Pancreas (tissue), 10 donors: ENCODE data around the gene LTBP1. TPM values are rescaled to one million over a fixed set of nuclear protein-coding genes. Genes with fewer than 3 reads are reported as not detected.

Experiments
- ATAC-seq, 4 donors: fragments of 200-7000 bp; cut with Tn5 transposase; one replicate each; pipeline versions ENCODE4 v1.8.0 to v1.9.1; 2020; ENCODE audit warnings: mild to moderate bottlenecking in 4 of 4, moderate library complexity in 4 of 4
- DNase-seq, 6 donors: peaks; one replicate each; pipeline ENCODE4 v3.0.0-alpha.2; 2020
- FAIRE-seq: peaks from 2 replicates; lab custom pipeline; 2012; peaks lifted over from hg19 to GRCh38; lab: Jason Lieb, UNC
- H3K27ac ChIP-seq, 4 donors: fragments of 200-600 bp; sonication (generic); 1 replicate in 3 of 4; 2 replicates in 1 of 4; pipeline versions ENCODE4 v1.5.0 to v1.8.0; 2020
- H3K27me3 ChIP-seq, 4 donors: fragments of 200-600 bp; one replicate each; pipeline ENCODE4 v1.8.0; 2021
- H3K36me3 ChIP-seq, 3 donors: fragments of 200-600 bp; sonication (generic) in 1 of 3; one replicate each; pipeline versions ENCODE4 v1.5.0 to v1.8.0; 2020 to 2021
- H3K4me1 ChIP-seq, 3 donors: fragments of 200-600 bp; one replicate each; pipeline ENCODE4 v1.8.0; 2021
- H3K4me3 ChIP-seq, 4 donors: fragments of 200-600 bp; sonication (generic) in 2 of 4; one replicate each; pipeline versions ENCODE4 v1.5.0 to v1.8.0; 2020 to 2021
- H3K9me3 ChIP-seq, 4 donors: fragments of 200-600 bp; one replicate each; pipeline ENCODE4 v1.8.0; 2021
- WGBS, 2 donors: extraction: QIAGEN DNeasy Blood & Tissue Kit; methylation state at CpG; one replicate each; pipeline ENCODE4 v1.1.7; 2013; 5-methylcytosine and 5-hydroxymethylcytosine counted together
- intact Hi-C, 3 donors: fragments of 100-400 bp; cut with DNase I; formaldehyde crosslinking; loops; one replicate each; pipeline versions ENCODE4 v1.11.1 to v1.14.2; 2022
- polyA plus RNA-seq, 2 donors: library from polyadenylated mRNA; stranded (reverse); fragments of 200-250 nt; gene quantifications; one replicate each; pipeline ENCODE4 v1.2.3, GENCODE V29; 2013
- total RNA-seq, 6 donors: library from RNA; stranded (reverse); fragmentation: NEBNext Ultra II Directional in 4 of 6; extraction: Animal tissue kit (Norgen Biotek cat#: 25700) in 4 of 6; gene quantifications; one replicate each; pipeline versions ENCODE4 v1.2.1 to v1.2.4, GENCODE V29; 2021 to 2023
- TF ChIP-seq, protein P1 (sequence below), 4 donors: fragments of 200-600 bp; sonication (generic) in 3 of 4; IDR thresholded peaks; one replicate each; pipeline versions ENCODE4 v1.5.0 to v1.8.0; 2021; ENCODE audit warnings: antibody characterized with exemption in 4 of 4
- donor health status: healthy with polysubstance abuse.
- donor health status: DM: no; HTN: no; CAD: no; lungs with moderate emphysema.
- donor health status: DM: no; HTN: no; CAD: no.
- donor health status: control.
- donor health status: control.
- donor health status: Bipolar disorder and iron deficiency.
- donor health status: DM: yes; HTN: yes; CAD: no.
- donor health status: DM: no; HTN: no; CAD: no.
- donor health status: DM: no; HTN: no; CAD: no.
- donor health status: DM: yes; HTN: yes; CAD: no.

Gene LTBP1
- total and polyA plus RNA-seq, 8 donors = 0.83 to 21.2 (median 2.6) TPM

GRCh38 chr2:33419581-33420200 lies 472.9 kb downstream of the LTBP1 start:
- ATAC-seq (no peak), DNase-seq (no peak), FAIRE-seq (no peak)
- H3K4me3 ChIP-seq = no peak overlapping the region
- no peaks in the 10 kb centered on the region for H3K9me3 ChIP-seq
- no peaks in the 10 kb centered on the region for H3K36me3 ChIP-seq
- TF ChIP-seq, protein P1, sequence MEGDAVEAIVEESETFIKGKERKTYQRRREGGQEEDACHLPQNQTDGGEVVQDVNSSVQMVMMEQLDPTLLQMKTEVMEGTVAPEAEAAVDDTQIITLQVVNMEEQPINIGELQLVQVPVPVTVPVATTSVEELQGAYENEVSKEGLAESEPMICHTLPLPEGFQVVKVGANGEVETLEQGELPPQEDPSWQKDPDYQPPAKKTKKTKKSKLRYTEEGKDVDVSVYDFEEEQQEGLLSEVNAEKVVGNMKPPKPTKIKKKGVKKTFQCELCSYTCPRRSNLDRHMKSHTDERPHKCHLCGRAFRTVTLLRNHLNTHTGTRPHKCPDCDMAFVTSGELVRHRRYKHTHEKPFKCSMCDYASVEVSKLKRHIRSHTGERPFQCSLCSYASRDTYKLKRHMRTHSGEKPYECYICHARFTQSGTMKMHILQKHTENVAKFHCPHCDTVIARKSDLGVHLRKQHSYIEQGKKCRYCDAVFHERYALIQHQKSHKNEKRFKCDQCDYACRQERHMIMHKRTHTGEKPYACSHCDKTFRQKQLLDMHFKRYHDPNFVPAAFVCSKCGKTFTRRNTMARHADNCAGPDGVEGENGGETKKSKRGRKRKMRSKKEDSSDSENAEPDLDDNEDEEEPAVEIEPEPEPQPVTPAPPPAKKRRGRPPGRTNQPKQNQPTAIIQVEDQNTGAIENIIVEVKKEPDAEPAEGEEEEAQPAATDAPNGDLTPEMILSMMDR (IDR thresholded peaks at IDR 0.05) = no peak
- no peaks in the 10 kb centered on the region for H3K27me3 ChIP-seq
- 54 to 61% methylated on average over 5 of the region's 5 CpGs for WGBS, 2 donors
- intact Hi-C loops = no loop called here
- H3K4me1 ChIP-seq = no peaks in the 10 kb centered on the region
- H3K27ac ChIP-seq = no peak overlapping the region

DNA sequence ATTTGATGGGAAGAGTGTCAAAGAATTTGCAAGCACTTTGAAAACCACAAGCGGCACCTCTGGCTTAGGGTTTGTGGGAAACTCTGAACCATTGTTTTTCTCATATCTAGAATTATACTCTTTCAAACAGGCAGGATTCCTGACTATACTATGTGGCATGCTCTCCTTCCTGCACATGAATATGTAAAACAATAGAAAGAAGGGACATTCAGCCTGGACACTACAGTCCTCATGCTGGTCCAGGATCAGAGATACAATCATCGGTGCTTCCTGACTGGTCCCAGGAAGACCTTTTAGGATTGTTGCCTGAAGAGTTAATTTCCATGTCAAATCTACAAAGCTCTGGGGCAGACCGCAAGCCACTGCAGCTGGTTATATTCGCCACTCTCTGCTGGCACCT lies 474.0 kb downstream of the LTBP1 start:
- Histone ChIP-seq H3K4me1 (no peaks in the 10 kb centered on the region), H3K9me3 (no peaks in the 10 kb centered on the region), H3K36me3 (no peaks in the 10 kb centered on the region), H3K27ac (no peak overlapping the region), H3K4me3 (no peak overlapping the region), H3K27me3 (no peaks in the 10 kb centered on the region)
- no peak for ATAC-seq
- intact Hi-C loops = no loop called here
- DNase-seq = no peak
- 93 to 95% methylated on average over 4 of the region's 4 CpGs for WGBS, 2 donors
- FAIRE-seq = no peak
- TF ChIP-seq, protein P1 (IDR thresholded peaks at IDR 0.05) = no peak

DNA sequence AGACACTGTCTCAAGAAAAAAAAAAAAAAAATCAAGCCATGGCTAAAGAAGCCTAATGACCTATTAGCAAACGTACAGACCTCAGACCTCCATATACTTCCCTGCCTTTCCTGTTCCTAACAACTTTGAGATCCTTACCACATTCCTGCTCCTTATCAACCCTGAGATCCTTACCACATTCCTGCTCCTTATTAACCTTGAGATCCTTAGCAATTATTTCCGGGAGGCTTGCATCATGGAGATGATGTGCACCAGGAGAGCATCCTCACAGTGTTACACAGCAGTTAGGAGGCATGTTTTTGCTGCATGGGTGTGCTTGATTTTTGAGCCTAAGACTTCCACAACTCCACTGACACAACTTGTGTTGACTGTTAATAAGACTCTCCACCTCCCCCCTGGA lies 475.1 kb downstream of the LTBP1 start:
- Histone ChIP-seq H3K27ac (no peak overlapping the region), H3K36me3 (no peaks in the 10 kb centered on the region), H3K4me1 (no peaks in the 10 kb centered on the region), H3K4me3 (no peak overlapping the region), H3K27me3 (no peaks in the 10 kb centered on the region), H3K9me3 (no peaks in the 10 kb centered on the region)
- TF ChIP-seq, protein P1 (IDR thresholded peaks at IDR 0.05) = no peak
- DNase-seq (no peak), ATAC-seq (no peak), FAIRE-seq (no peak)
- WGBS, 2 donors = 60% methylated on average over 2 of the region's 2 CpGs
- intact Hi-C loops = no loop called here

- no peak for DNase-seq
- no peak overlapping the region for H3K4me3 ChIP-seq
- H3K9me3 ChIP-seq = no peaks in the 10 kb centered on the region
- H3K27ac ChIP-seq = no peak overlapping the region
- no peak for ATAC-seq
- H3K4me1 ChIP-seq = no peaks in the 10 kb centered on the region
- intact Hi-C loops = no loop called here
- no peaks in the 10 kb centered on the region for H3K27me3 ChIP-seq
- H3K36me3 ChIP-seq = no peaks in the 10 kb centered on the region
- TF ChIP-seq, protein P1 (IDR thresholded peaks at IDR 0.05) = no peak
- WGBS, 2 donors = 98 to 100% methylated on average over 1 of the region's 1 CpG
- FAIRE-seq = no peak
These were observed 478.4 kb downstream of the LTBP1 start for GRCh38 chr2:33425161-33425560.

DNA sequence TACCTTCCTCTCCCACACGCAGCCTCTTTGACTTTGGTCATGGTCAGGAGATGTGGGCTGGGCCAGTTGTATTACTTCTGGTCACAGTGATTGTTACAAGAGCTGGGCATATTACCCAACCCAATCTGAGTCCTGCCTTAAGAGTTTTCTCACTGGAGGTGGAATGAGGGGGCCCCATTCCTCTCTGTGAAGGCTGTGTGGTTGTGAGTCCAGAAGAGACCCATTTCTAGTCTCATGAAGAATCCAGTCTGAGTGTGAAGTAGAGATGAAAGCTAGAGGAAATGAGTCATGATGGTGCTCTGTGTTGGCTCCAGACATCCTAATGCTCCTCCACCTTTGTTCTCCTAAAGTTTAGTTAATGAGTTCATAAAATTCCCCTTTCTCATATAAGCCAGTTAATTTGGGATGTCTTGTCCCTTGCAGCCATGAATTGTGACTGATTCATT lies 478.9 kb downstream of the LTBP1 start:
- no peaks in the 10 kb centered on the region for H3K9me3 ChIP-seq
- WGBS, 2 donors = 88 to 97% methylated on average over 1 of the region's 1 CpG
- intact Hi-C loops = no loop called here
- no peaks in the 10 kb centered on the region for H3K4me1 ChIP-seq
- ATAC-seq = no peak
- no peak overlapping the region for H3K27ac ChIP-seq
- no peaks in the 10 kb centered on the region for H3K36me3 ChIP-seq
- H3K4me3 ChIP-seq = no peak overlapping the region
- no peaks in the 10 kb centered on the region for H3K27me3 ChIP-seq
- no peak for DNase-seq
- no peak for FAIRE-seq
- TF ChIP-seq, protein P1 (IDR thresholded peaks at IDR 0.05) = no peak
